T-helper 1 cell treated with Interleukin-12 subunit alpha and Interleukin-12 subunit beta and Interleukin-4 antibody, amounts not matched to agents 30 μg/mL and 1 μg/mL, for 36 hours (primary cell): ENCODE data around the gene ZBTB40.
A peak's percentile ranks its signal among the peaks of the same experiment; 100 is the strongest.

Experiments used
- H3K27ac Mint-ChIP-seq: one replicate; pipeline ENCODE4 v1.8.0; 2021; ENCODE audit warnings: mild to moderate bottlenecking, mixed read lengths
- H3K27me3 Mint-ChIP-seq: one replicate; pipeline ENCODE4 v1.8.0; 2021; ENCODE audit warnings: low read depth, mixed read lengths
- H3K36me3 Mint-ChIP-seq: one replicate; pipeline ENCODE4 v1.8.0; 2021; ENCODE audit warnings: low read depth, mixed read lengths
- H3K4me1 Mint-ChIP-seq: one replicate; pipeline ENCODE4 v1.8.0; 2021; ENCODE audit warnings: low read depth, mixed read lengths
- H3K4me3 Mint-ChIP-seq: one replicate; pipeline ENCODE4 v1.8.0; 2021; ENCODE audit warnings: mild to moderate bottlenecking, moderate library complexity, mixed read lengths
- H3K9me3 Mint-ChIP-seq: one replicate; pipeline ENCODE4 v1.8.0; 2021; ENCODE audit warnings: mixed read lengths

Gene ZBTB40

GRCh38 chr1:22451702-22452480 is at the start of gene ZBTB40:
Gene ZBTB40, plus strand, starts transcription at chr1:22451851. Its CDS starts 38,098 bp downstream, at chr1:22489949.
- Mint-ChIP-seq H3K27ac (peak within 1 kb of the TSS; percentile 91), H3K9me3 (peaks cover 3% of the 10 kb centered on the region), H3K27me3 (peaks cover 4% of the 10 kb centered on the region), H3K4me3 (peak within 1 kb of the TSS; percentile 94), H3K4me1 (peaks cover 18% of the 10 kb centered on the region), H3K36me3 (no peaks in the 10 kb centered on the region)

GRCh38 chr1:22402356-22403053 is 49.1 kb upstream of the ZBTB40 start:
- H3K27me3 Mint-ChIP-seq, result peaks cover 67% of the 10 kb centered on the region
- H3K27ac Mint-ChIP-seq, result no peak overlapping the region
- no peaks in the 10 kb centered on the region for H3K9me3 Mint-ChIP-seq

GRCh38 chr1:22404486-22404885 is 47.2 kb upstream of the ZBTB40 start:
- H3K36me3 Mint-ChIP-seq, result no peaks in the 10 kb centered on the region
- H3K27me3 Mint-ChIP-seq, result peaks cover 47% of the 10 kb centered on the region
- H3K9me3 Mint-ChIP-seq, result no peaks in the 10 kb centered on the region
- no peaks in the 10 kb centered on the region for H3K4me1 Mint-ChIP-seq
- no peak overlapping the region for H3K27ac Mint-ChIP-seq
- H3K4me3 Mint-ChIP-seq, result no peak overlapping the region

More at GRCh38 chr1:22402356-22403053, 49.1 kb upstream of the ZBTB40 start:
- Mint-ChIP-seq H3K36me3 (no peaks in the 10 kb centered on the region), H3K4me1 (peaks cover 1% of the 10 kb centered on the region), H3K4me3 (no peak overlapping the region)

- H3K27ac Mint-ChIP-seq, result no peak overlapping the region
- no peaks in the 10 kb centered on the region for H3K36me3 Mint-ChIP-seq
- no peak overlapping the region for H3K4me3 Mint-ChIP-seq
Measured at GRCh38 chr1:22406722-22407495, 44.7 kb upstream of the ZBTB40 start.

GRCh38 chr1:22408230-22408629 is 43.4 kb upstream of the ZBTB40 start:
- no peak overlapping the region for H3K27ac Mint-ChIP-seq
- H3K27me3 Mint-ChIP-seq, result peaks cover 24% of the 10 kb centered on the region
- H3K9me3 Mint-ChIP-seq, result no peaks in the 10 kb centered on the region
- H3K4me1 Mint-ChIP-seq, result no peaks in the 10 kb centered on the region
- no peak overlapping the region for H3K4me3 Mint-ChIP-seq
- H3K36me3 Mint-ChIP-seq, result no peaks in the 10 kb centered on the region

More at GRCh38 chr1:22406722-22407495, 44.7 kb upstream of the ZBTB40 start:
- H3K4me1 Mint-ChIP-seq, result no peaks in the 10 kb centered on the region
- H3K9me3 Mint-ChIP-seq, result no peaks in the 10 kb centered on the region
- H3K27me3 Mint-ChIP-seq, result peaks cover 29% of the 10 kb centered on the region

GRCh38 chr1:22410401-22410800 is 41.2 kb upstream of the ZBTB40 start:
- Mint-ChIP-seq H3K9me3 (no peaks in the 10 kb centered on the region), H3K4me3 (no peak overlapping the region), H3K4me1 (no peaks in the 10 kb centered on the region), H3K36me3 (no peaks in the 10 kb centered on the region), H3K27ac (no peak overlapping the region), H3K27me3 (peaks cover 9% of the 10 kb centered on the region)

- Mint-ChIP-seq H3K27ac (no peak overlapping the region), H3K4me3 (no peak overlapping the region), H3K9me3 (no peaks in the 10 kb centered on the region), H3K36me3 (no peaks in the 10 kb centered on the region), H3K27me3 (peaks cover 6% of the 10 kb centered on the region), H3K4me1 (no peaks in the 10 kb centered on the region)
Measured at GRCh38 chr1:22410928-22411495, 40.6 kb upstream of the ZBTB40 start.

- Mint-ChIP-seq H3K27me3 (peaks cover 7% of the 10 kb centered on the region), H3K4me3 (no peak overlapping the region), H3K9me3 (no peaks in the 10 kb centered on the region), H3K4me1 (peaks cover under 1% of the 10 kb centered on the region), H3K36me3 (no peaks in the 10 kb centered on the region), H3K27ac (no peak overlapping the region)
Measured at GRCh38 chr1:22411589-22411988, 40.1 kb upstream of the ZBTB40 start.

- H3K9me3 Mint-ChIP-seq, result no peaks in the 10 kb centered on the region
- H3K4me3 Mint-ChIP-seq, result no peak overlapping the region
- no peaks in the 10 kb centered on the region for H3K36me3 Mint-ChIP-seq
- peaks cover 3% of the 10 kb centered on the region for H3K4me1 Mint-ChIP-seq
- H3K27me3 Mint-ChIP-seq, result peaks cover 6% of the 10 kb centered on the region
- no peak overlapping the region for H3K27ac Mint-ChIP-seq
Measured at GRCh38 chr1:22412932-22413727, 38.5 kb upstream of the ZBTB40 start.

GRCh38 chr1:22413799-22414198 is 37.9 kb upstream of the ZBTB40 start:
- Mint-ChIP-seq H3K9me3 (no peaks in the 10 kb centered on the region), H3K27me3 (peaks cover 8% of the 10 kb centered on the region), H3K4me1 (peaks cover 3% of the 10 kb centered on the region), H3K36me3 (no peaks in the 10 kb centered on the region), H3K4me3 (no peak overlapping the region), H3K27ac (no peak overlapping the region)

- Mint-ChIP-seq H3K4me3 (no peak overlapping the region), H3K27me3 (peaks cover 12% of the 10 kb centered on the region), H3K4me1 (peaks cover 3% of the 10 kb centered on the region), H3K27ac (no peak overlapping the region), H3K36me3 (no peaks in the 10 kb centered on the region), H3K9me3 (no peaks in the 10 kb centered on the region)
Measured at GRCh38 chr1:22414244-22414751, 37.4 kb upstream of the ZBTB40 start.

- Mint-ChIP-seq H3K36me3 (no peaks in the 10 kb centered on the region), H3K9me3 (no peaks in the 10 kb centered on the region), H3K4me3 (no peak overlapping the region), H3K27ac (no peak overlapping the region), H3K4me1 (peaks cover 3% of the 10 kb centered on the region), H3K27me3 (peaks cover 21% of the 10 kb centered on the region)
Measured at GRCh38 chr1:22415489-22415888, 36.2 kb upstream of the ZBTB40 start.

- Mint-ChIP-seq H3K4me1 (peaks cover 3% of the 10 kb centered on the region), H3K27ac (no peak overlapping the region), H3K9me3 (no peaks in the 10 kb centered on the region), H3K4me3 (no peak overlapping the region), H3K36me3 (no peaks in the 10 kb centered on the region), H3K27me3 (peaks cover 23% of the 10 kb centered on the region)
Measured at GRCh38 chr1:22416555-22417454, 34.8 kb upstream of the ZBTB40 start.
